Hematopoietic multipotent progenitor cell treated with erythropoietin and hydrocortisone succinate and interleukin-3 and kit ligand, for 4 days (in vitro differentiated cells): ENCODE data around the gene CC2D1A.
"Not testable (repeated sequence)": the region's sequence is repeated elsewhere in the genome, so short reads cannot be mapped to it uniquely, and the experiment has no call there.

Experiments
- DNase-seq: peaks from one replicate; pipeline ENCODE4 v3.0.0-alpha.2; 2015

The CC2D1A gene

GRCh38 chr19:13965377-13965896 is 59.4 kb downstream of the CC2D1A start:
- DNase-seq, result no peak

DNA sequence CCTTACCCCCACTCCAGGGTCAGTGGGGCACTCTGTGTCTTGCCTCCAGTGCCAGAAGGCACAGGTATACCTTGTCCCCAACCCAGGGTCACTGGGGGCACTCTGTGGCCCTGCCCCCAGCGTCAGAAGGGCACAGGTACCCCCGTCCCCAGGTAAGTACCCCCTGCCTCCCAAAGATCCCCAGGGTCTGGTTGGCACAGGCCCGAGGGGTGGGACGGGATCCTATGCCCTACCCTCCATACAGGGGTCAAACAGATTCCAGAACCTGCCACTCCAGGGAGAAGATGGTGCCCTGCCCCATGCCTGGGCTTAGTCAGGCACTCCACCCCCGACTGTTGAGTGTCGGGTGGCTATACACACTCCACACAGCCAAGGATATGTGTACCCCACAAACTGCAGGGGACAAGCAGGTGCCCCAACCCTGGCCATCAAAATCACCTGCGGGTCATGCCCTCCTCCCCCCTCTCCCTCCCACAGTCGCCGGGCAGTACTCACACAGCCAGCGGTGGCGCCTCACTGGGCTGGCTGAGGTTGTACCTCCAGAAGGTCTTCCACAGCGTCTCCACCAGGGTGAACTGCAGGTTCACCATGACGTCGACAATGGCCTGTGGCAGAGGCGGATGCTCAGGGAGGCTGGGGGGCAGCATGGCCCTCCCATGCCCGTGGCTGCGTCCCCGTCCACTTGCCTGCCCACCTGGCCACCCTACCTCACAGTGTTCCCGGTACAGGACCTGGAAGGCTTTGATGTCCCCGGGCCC is 60.1 kb downstream of the CC2D1A start:
- DNase-seq, result no peak

GRCh38 chr19:13966684-13967128 is 60.7 kb downstream of the CC2D1A start:
- no peak for DNase-seq

DNA sequence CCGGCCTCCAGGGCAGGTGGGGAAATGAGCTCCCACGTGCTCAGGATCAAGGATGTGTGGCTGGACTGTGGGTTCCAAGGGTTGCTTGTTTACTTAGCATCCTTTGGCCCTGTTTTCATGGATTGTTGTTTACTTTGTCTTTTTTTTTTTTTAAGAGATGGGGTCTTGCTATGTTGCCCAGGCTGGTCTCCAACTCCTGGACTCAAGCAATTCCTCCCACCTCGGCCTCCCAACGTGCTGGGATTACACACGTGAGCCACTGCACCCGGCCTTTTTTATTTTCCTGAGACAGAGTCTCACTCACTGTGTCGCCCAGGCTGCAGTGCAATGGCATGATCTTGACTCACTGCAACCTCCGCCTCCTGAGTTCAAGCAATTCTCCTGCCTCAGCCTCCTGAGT is 61.2 kb downstream of the CC2D1A start:
- DNase-seq, result not testable (repeated sequence)

GRCh38 chr19:13968383-13968935 is 62.5 kb downstream of the CC2D1A start:
- no peak for DNase-seq

DNA sequence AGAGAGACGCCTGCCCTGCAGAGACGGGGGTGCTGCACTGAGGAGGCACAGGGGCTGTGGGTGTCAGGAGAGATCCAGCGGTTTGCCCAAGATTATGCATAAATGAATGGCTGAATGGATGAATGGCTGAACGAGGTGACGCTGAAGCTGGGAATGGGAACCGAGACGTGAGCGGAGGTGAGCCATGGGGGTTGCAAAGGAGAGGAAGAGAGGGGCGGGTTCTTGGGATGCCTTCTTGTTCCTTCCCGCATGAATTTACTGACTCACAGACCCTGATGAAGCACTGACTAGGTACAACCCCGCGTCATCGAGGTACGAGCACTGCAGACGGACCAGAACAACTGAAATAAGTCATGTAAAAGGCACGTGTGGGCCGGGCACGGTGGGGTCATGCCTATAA is 63.0 kb downstream of the CC2D1A start:
- DNase-seq, result no peak

GRCh38 chr19:13969897-13970296 is 63.9 kb downstream of the CC2D1A start:
- no peak for DNase-seq

GRCh38 chr19:13971868-13972267 is 65.9 kb downstream of the CC2D1A start:
- not testable (repeated sequence) for DNase-seq

DNA sequence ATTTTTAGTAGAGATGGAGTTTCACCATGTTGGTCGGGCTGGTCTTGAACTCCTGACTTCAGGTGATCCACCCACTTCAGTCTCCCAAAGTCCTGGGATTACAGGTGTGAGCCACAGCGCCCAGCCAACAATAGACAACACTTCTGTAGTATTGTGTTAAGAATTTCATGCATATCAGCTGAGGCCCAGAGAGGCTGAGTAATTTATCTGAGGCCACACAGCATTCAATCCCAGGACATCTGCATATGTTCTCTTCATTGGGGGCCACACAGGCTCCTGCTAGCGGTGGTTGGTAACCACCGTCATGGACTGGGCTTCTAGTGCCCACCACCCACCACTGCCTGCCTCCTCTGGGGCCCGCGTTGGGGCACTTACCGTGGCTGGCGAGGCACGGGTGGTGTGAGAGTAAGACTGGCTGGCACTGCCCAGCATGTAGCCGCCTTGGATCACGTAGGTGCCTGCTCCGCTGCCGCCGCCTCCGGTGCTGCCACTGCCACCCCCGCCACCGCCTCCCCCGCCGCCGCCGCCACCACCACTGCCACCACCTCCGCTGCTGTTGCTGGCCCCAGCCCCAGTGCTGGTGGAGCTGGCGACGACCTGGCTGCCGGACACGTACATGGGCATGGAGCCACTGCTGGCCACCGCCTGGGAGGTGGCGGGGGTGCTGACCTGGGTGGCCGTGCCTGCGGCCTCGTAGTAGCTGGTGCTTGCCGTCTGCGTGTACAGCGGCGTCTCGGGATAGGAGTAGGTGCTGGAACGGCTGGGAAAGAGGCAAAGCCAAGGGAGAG is 66.6 kb downstream of the CC2D1A start:
- no peak for DNase-seq

- DNase-seq, result not testable (repeated sequence)
Observed at GRCh38 chr19:13973479-13973878, 67.5 kb downstream of the CC2D1A start.

DNA sequence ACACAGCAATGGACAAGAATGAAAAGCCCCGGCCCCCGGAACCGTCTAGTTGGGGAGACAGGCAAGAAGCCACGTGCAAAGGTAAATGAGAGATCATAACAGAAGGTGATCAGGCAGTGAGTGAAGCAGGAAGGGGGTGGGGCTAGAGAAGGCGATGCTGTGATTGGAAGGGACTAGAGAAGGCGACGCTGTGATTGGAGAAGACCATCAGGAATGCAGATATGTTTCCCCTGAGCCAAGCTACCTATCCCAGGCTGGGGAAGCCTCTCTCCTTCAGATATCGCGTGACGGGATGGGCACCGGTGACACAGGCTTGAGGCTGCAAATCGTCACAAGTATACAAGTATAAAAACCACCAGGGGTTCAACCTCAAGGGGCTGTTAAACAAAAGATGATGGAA is 68.1 kb downstream of the CC2D1A start:
- DNase-seq, result no peak

DNA sequence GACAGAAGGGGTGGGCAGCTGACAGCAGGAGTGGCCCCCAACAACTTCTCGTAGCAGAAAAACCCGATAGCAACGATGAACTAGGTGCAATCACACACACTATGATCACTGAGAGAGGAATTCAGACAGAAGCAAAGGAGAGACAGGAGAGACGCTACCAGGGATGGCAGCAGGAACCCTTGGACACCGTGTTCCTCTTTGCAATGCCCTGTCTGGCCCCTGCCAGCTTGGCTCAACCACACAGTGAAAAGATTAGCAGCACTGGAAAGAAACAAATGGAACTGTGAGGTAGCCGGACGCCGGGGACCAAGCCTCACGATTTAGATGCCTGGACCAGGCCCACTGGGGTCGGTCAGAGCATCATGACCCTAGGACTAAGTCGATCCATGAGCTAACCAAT is 69.9 kb downstream of the CC2D1A start:
- DNase-seq, result no peak

DNA sequence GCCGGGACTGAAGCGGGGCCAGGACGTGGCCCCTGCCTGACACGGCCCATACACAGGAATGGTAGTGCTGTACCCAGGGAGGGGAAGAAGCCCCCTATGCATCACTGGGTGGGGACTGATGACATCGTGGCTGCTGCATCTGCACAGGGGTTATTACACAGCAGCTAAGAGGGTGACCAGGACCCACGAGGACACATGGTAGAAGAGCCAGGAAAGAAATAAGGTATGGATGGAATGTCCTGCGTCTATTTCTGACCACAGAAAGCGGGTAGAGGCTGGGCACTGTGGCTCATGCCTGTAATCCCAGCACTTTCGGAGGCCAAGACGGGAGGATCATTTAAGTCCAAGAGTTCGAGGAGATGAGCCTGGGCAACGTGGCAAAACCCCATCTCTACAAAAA is 70.4 kb downstream of the CC2D1A start:
- no peak for DNase-seq

- no peak for DNase-seq
Observed at GRCh38 chr19:13977803-13978202, 71.8 kb downstream of the CC2D1A start.

DNA sequence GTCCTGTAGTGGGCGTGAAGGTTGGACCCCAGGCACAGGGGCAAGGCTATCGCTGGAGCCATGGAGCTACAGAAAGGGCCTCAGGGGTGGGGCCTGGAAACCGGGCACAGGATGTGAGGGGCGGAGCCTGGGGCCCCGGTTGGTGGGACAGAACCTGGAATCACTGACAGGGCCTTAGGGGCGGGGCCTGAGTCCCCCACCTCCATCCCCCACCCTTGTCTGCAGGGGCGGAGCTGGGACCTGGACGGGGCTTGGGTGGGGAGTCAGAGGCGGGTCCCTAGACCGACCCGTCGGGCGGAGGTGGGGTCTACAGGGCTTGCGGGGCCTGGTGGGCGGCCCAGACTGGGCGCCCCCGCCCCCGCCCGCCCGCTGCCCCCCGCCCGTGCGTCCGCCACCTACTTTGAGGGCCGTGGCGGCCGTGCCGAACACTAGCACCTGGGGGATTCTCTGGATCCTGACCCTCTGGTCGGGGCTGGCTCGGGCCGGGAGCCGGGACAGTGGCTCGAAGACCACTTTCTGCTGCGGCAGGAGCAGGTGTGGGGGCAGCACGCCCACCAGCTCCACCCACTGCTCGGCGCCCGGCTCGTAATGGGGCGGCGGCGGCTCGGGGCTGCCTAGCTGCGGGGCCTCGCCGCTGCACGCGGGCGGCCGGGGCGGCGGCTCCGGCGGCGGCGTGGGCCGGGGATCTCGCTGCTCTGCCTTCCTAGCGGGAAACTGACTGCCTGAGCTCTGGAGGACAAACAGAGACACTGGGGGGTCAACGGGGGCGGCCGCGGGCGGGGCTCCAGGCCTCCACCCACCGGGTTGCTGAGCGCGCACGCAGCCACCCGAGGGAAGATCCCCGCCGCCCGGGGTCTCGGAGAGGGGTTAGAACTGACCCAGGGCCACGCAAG is 72.6 kb downstream of the CC2D1A start:
- DNase-seq, result peak; percentile 88

DNA sequence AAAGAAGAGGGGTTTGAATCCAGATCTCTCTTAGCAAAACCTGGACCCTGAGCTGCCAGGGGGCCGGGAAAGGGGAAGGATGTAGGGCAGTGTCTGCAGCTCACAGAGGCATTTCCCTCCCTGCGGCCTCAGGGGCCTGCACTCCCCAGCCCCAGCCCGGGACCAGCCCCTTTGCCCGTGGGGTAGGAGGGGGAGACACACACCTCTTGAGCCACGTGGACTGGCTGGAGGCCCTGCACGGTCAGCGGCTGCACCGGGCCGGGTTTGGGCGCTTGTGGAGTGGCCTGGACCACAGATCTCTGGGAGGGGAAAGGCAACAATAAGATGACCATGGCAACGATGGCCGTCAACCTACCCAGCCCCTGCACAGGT is 73.2 kb downstream of the CC2D1A start:
- peak; percentile 53 for DNase-seq

DNA sequence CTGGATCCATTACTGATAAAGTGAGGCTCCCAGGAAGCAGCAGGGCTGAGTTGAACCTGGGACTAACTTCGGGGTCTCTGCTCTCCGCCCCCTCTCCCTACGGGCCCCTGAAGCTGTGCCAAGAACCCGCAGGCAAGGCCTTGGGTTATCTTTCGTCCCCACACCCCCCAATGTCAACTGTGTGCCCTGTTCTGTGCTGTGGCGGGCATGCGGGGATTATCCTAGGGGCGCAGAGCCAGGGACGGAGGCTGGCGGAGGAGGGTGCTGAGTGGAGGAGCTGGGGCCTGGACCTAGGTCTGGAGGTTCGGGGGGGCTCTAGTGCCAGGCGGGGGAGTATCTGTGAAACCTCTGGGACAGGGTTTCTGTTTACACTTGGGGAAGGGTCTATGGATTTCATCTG is 73.7 kb downstream of the CC2D1A start:
- DNase-seq, result peak; percentile 42

DNA sequence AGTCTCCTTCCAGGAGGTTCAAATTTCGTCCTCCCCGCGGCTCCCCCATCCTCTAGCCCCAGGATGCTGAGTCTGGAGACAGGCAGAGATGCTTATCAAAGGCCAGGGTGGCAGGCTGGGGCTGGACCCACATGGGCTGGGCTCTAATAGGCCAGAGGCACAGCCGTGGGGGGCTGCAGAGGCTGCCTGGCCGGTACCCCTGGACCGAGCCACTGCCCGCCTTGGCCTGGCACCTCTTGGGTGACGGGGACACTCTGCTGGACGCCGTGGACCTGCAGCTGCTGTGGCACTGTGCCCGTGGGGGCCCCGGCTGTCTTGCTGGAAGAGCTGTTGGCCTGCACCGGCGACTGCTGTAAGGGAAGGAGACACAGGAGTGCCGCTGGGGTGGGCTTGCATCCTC is 74.3 kb downstream of the CC2D1A start:
- DNase-seq, result no peak
